GM21529 (cell line): ENCODE results near the gene SIM1.

Experiments used
- ATAC-seq: cut with Tn5 transposase; IDR thresholded peaks from one replicate; pipeline ENCODE4 v1.9.1; 2021; ENCODE audit not compliant: unreplicated experiment

The SIM1 gene

DNA sequence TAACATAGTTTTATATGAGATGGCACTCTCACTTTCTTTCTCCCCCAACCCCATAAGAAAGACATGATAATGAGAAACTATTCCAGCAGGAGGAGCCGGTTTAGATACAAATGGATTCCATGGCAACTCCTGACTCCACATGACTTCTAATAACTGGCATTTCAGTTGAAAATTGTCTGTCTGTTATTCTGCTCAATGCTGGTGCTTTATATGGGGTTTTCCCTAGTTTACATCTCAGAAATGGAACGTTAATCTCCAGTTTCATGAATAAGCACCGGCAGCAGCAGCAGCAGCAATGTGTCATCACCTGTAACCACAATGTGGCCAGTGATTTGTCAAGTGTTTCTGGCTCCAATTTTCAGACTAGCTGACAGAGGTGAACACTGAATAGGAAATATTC is 8.0 kb upstream of the SIM1 start:
- peak; percentile 91 for ATAC-seq

DNA sequence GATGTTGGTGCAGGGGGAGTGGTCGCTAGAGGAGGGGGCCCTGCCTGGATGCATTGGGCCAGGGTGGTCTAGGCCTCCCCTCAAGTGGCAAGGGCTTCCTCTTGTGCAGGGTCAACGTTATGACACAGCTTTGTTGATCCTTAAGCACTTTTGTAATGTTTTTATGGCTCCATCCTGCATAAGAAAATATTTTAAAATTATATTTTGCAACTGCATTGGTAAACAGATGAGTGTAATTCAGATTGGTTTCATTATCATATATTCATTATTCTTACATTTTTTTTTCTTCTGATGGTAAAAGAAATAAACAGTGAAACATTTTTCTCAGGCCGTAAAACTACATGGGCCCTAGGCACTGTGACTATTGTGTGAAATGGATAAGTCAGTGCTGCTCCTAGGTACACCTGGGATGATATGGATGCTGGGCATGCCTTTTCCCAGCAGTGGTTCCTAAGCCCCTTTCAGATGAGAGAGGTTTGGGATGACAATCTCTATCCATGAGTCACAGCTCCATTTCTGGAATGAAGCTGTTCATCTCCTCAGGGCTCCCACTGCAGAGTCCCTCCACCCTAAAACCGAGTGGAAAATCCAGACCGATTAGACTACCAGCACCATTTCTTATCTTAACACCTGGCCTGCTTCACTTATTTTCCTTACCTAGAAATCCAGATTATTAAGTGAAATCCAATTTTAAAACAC is 5.8 kb upstream of the SIM1 start:
- ATAC-seq, result no peak

DNA sequence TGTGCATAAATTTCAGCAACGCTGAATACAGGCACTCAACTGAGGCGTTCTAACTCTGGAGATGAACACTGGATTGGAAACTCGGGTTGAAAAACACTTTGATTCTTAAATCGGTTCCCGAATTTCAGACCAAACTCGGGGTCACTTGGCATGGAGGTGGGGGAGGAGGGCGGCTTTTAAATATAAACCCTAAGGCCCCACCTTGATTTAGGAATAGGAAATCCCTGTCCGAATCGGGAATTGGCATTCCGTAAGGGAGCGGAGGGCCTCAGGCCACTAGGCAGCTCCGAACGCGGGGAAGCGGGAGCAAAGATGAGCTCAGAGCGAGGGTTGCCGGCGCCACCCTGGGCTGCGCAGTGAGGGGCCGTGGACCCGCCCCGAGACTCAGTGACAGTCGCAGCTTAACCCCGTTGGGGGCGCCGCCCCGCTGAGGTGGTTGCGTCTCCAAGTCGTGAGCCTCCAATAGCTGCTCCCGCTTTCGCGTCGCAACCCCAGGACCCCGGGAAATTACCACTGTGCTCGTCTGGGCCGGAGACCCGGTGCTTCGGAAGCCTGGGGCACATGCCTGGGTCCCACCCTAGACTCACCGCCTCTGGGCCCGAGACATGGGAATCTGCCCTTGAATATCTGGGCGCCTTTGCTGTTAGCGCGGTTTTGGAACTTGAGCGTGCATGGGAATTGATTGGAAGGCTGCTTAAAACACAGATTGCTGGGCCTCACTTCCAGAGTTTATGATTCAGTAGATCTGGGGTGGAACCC is 4.6 kb upstream of the SIM1 start:
- ATAC-seq, result no peak

DNA sequence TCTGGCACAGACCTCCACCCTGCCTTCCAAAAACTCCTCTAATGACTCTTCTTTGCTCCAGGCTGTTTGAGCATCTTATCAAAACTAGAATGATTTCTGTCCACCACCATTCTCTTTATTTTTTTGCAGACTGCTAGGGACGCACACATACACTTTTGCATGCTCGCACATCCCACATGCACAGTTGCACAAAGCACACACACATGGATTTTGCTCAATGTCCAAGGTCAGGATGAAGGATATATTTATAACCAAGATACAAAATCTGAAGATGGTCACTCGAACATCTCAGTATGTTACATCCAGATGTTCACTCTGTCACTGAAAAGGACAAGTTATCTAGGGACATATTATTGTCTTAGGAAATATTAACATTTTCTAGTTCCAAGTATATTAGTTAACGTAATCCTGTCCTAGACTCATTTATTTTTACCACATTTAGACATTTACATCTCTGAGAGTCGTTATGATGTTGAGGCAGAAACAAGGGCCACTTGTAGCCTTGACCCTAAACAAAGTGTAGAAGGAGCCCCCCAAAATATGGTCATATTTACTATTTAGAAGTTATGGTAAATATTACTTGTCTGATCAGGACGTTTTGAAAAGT is 3.4 kb upstream of the SIM1 start:
- no peak for ATAC-seq

DNA sequence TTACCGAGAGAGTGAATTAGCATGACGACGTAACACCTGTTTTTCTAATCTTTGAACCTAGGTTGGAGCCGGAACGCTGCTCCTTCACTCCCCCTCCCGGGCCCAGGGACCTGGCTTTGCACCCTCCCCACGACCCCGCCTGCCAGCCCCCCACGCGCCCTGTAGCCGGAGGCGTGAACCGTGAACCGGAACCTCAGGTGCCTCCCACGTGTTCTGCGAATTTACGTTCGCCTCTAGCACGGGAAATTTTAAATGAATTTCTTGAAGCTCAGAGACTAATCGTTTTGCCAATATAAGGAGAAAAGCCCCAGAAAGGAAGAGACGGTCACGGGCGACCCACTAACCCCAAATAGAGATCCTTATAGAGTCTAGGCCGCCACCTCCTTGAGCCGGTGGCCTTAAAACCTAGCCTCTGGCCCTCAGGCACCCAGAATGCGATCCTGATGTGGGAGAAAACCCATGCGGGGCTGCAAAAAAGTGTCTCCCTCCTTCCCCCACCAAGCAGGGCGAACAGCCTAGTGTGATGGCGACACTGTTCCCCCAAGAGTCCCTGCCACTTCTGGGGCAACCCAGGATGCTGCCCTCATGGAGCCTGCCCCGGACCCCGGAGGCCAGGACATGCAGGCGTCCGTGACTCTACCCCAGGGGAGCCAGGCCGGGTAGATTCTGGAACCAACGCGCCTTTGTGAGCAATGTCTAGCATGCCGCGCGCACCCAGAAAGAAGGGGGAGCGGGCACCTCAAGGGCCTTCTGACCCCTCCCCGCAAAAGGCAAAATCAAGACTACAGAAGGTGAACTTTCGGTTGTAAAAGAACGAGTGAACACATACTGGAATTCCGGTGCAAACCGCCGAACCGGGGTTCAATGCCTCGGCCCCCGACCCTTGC is 2.7 kb upstream of the SIM1 start:
- ATAC-seq, result no peak

DNA sequence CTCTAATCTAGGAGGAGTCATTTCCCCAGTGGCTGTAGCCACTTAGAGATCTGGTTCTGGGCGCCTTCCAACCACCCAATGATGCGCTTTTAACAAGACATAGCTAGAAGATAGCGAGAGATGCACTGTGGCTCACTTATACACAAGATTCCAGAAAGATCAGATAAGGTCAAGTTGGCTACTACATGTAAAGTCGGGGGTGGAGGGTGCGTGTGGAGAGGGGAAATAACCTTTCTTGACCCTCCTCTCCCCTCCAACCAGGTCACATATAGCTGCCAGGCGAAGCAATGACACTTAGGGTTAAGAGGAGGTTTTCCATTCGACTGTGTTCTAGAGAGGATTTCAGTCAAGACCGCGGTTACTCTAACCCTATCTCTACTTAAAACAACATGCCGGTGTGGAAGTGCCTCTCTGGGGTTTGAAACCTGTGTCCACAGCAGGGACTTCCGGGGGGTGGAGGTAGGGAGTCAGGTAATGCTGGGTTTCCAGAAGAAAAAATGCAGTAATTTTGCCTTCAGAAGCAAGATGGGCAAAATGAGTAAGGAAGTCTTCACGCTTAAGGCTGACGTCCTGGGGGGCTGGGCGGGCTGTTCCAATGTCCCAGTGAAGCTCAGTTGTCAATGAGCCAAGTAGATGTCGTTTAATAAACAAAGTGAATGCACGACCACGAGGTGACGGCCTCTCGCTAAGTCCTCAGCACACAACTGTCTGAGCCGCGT is 1.8 kb upstream of the SIM1 start:
- ATAC-seq, result no peak

DNA sequence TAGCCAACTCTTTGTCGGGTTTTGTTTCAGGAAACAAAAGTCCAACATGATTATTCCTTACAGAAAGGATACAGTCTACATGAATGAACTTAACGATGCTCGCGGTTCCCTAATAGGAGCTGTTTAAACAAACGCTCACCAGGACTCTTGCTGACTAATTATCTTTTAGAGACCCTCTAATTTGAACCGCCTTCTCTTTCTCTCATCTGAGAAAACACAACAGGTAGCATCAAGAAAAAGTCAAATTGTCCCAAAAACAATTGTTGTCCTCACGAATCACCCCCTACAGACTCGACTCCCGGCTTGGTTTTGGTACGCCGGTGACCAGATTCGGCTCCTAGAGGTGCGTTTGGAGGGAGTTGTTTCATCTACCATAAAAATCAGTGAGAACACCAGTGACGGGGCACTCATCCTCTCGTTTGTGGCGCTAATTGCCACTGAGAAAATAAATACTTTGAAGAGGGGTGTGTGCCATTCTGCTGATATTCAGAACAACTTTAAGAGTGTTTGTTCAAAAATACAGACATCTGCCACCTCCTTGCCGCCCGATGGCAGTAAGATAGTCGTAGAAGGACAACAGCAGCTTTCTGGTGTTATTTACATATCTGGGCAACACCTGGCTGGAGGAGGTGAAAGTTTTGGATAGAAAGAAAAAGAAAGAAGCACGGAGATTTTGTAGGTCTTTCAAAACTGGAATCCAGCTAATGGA is 1.1 kb upstream of the SIM1 start:
- no peak for ATAC-seq

DNA sequence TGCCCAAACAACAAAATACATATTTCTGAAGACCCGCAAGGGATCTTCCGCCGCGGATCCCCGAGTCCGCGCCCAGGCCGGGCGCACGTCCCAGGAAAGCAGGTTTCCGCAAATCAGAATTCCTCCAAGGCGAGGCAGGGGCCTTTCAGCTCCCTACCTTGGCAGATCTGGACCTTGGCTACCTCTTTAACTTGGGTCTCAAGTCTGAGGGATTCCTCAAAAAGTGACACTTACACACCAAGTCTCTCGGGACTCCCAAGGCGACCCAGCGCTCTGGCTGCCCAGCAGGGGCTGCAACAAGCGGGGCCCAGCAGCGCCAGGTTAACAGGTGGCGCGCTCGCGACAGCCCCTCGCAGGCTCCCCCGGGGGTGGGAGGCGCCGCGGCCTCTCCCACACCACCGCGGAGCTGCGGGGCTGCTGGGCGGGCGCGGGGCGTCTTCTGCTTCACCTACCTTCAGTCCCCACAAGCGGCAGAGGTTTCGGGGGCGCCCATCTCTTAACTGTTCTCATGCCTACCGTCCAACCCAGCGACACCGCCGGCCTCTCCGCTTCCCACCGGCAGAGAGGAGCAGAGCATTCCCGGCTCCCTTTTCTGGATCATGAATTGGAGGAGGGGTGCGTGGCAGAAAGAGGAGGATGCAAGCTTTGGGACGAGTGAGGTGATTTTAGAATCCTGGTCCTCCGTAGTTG is 414 bp downstream of the SIM1 start:
- ATAC-seq, result no peak

DNA sequence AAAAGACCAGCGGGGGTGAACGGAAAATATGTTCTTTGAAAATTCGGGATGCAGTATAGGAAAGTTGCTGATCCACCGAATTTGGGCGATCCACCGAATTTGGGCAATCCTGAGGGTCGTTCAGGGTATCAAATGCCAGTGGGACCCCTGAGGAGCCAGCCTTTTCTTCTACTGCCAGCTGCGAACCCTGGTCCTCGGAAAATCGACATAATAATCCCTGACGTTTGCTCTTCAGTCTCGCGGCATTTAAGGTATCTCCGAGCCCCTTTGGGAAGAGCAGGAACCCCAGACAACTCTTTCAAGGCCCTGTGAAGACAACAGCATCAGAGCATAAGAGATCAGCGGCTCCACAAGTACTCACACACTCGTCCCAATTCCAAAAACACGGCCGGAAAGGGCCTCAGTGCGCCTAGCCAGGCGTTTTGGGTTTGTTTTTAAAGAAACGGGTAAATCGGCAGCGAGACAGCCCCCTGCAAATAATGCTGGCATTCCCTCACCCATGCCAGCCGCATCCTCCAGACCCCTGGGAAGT is 1.0 kb downstream of the SIM1 start:
- ATAC-seq, result no peak

DNA sequence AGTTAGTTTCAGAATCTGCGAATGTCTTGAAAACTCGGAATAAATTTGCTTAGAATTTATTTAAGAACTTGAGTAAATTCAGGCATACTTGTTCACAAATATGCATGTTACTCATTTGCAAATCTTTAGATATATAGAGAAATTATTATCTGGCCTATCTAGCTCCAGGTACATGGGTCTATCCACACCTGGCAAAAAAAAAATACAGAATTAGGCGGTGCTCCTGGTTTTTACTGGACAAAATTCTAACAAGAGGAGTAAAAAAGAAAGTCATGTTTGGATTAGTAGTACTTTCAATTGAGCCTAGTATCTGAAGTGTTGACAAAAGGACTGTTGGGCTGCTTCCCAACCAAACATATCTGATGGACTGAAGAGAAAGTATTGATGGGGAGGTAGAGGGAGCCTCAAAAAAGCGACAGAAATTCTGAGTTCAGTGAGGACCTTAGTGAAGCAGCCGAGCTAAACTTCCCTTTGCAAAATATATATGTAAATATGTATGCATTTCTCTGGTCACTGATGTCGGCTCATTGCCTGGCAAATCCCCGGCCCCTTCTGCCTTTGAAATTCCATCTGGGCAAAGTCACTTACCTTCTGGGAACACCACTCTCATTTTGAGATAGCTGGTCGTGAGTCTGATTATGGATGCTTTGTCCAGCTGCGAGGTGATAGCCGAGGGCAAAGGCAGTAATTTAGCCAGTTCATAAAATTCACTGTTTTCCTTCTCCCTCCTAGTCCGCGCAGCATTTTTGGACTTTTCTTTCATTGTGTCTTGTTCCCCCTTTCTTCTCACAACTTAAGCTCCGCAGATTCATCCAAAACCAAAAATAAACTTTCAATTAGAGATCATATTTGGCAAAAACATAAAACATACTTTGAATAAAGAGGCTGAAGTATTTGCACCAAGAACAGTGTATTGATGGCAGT is 1.8 kb downstream of the SIM1 start:
- no peak for ATAC-seq

DNA sequence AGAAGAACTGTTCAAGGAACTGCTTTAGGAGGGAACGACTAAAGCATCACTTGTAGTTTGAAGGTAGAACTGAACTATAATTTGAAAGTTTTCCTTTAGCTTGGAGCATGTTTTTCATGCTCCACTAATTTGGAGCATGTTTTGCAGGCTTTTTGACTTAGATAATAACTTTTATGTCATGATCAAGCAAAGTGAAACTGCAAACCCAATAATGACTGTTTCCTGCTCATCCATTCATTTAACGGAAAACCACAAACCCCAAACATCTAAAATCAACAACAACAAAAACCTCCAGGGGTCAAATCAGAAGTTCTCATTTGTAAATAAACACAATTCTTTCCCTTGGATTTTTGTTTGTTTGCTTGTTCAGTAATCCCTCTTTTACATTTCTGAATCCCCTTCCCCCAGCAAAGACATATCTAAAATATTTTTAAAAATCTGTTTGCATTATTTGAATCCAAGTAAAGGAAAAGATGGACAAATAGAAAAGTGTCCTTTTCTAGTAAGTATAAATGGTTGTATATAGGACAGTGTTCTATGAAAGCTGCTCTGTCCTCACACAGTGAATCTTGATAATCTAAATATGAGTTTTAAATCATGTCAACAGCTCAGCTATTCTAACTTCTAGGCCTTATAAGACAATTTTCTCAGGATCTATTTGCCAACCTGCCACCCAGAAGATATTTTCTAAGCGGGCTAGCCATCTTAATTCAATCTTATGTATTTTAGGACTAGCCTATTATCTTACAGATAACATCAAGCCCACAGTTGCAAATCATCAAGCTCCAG is 2.6 kb downstream of the SIM1 start:
- ATAC-seq, result no peak

DNA sequence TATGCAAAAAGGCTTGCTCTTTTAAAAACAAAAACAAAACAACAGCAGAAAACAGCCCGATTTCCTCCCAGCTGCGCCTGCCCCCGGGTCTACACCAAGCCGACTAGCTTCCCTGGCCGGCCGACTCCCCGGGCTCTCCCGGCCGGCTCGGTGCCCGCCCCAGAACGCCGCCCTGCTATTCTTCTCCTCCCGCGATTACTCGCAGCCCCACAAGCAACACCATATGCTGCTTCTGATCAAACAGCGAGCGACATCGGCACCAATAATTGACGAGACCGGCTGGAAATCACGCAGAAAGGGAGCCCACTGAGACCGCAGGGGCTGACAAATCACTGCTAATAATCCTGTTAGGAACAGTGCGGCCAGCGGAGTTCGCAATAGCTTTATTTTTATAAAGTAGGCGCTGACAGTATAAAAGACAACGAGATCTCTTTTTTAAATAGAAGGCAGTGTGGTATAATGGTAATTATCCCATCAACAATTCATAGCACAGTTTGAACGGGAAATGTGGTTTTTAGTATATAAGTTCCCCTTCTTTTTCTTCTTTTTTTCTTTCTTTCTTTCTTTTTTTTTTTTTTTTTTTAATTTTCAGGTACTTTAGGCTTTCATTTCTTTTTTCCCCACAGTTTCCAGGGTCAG is 3.3 kb downstream of the SIM1 start:
- ATAC-seq, result no peak

DNA sequence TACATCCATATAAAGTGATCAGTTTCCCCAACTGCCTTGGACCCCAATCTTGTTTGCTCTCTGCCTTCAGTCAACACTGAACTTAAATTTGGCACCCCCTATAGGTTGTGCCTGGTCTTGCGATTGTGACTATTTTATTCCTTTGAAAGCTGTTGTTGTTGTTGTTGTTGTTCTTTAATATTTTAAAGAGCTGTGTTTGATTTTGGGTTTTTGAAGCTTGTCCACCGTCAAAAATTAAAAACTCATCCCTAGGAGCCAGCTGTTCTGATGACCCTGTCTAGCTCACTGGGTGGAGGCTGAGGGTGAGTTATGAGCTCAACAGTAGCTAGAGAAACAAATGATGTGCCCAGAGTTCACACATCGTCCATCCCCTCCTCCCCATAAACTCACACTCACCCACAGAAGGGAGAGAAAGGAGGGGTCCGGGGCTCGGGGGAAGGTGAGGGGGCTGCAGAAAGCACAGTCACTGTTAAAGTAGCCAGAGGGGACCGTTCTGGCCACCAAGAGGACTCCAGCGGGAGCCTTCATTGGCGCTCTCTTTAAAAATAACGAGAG is 4.0 kb downstream of the SIM1 start:
- no peak for ATAC-seq

DNA sequence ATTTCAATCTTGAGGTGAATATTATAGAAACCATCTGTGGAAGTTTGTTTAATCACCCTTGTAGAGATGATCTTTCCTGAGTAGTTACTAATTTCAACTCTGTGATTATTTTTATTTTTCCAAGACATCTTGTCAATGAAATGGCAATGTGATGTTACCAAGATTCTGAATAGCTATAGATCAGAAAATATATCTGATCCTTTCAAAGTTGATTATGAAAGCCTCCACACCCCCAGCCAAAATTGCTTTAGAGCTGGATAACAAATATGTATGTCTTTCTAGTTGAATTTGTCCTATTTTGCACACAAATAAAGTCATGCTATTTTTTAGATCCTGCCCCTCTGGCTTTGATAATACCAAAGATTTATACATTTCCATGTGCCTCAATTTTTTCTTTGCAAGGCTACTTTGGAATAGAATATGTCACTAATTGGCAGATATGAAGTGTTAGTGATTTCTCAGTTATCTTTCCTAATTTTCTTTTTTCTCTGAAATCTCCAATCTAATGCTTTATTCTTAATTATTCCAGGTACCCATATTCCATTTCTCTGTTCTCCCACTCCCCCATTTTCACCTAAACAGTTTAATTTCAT is 5.0 kb downstream of the SIM1 start:
- no peak for ATAC-seq

DNA sequence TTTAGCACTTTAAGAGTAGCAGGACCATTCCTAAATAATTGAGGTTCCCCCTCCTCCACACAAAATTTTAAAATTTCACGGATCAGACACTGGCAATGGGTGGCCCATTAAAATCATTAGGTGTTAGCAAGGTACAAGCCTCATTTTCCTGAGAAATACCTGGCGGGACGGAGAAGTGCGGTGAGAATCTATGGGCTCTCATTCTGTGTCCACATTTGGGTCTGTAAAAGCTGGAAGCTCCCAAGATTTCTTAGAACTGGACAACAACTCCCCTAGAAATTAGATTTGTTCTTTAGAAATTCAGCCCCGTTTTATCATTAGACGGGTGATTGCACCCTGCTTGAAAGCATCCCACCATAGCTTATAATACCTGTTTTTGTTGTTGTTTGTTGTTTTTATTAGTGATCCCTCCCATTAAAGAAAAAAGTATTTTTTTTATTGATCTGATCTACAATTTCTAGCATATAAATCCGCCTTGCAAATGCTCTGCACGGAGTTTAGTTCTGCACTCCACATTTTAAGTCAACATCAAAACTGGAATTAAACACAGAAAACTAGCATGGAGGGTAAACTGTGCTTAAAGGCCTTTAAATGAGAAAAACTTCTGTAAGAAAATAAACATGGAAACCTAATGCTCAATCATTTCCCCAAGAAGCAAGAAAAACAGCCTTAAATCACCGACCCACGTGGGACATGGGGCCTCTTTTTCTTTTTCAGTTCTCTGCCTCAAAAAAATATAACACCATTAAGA is 5.7 kb downstream of the SIM1 start:
- ATAC-seq, result no peak
